Mammary epithelial cell (primary cell): ENCODE measurements around the gene CIZ1.

ENCODE experiments used
- EZH2 ChIP-seq: IDR thresholded peaks from 2 replicates; pipeline ENCODE4 v1.6.1; 2012; ENCODE audit warnings: low read length, inconsistent platforms, borderline replicate concordance
- TF ChIP-seq, protein P1 (sequence below), 2 donors: IDR thresholded peaks in 1 of 2; conservative IDR thresholded peaks in 1 of 2; 2 replicates each; pipeline ENCODE4 v1.5.1; 2011 to 2012; ENCODE audit warnings: inconsistent platforms in 2 of 2, low read length in 2 of 2, mild to moderate bottlenecking in 2 of 2, control low read depth in 1 of 2, low read depth in 1 of 2; ENCODE audit not compliant: insufficient read depth in 1 of 2; ENCODE audit errors: extremely low read depth in 1 of 2

DNA sequence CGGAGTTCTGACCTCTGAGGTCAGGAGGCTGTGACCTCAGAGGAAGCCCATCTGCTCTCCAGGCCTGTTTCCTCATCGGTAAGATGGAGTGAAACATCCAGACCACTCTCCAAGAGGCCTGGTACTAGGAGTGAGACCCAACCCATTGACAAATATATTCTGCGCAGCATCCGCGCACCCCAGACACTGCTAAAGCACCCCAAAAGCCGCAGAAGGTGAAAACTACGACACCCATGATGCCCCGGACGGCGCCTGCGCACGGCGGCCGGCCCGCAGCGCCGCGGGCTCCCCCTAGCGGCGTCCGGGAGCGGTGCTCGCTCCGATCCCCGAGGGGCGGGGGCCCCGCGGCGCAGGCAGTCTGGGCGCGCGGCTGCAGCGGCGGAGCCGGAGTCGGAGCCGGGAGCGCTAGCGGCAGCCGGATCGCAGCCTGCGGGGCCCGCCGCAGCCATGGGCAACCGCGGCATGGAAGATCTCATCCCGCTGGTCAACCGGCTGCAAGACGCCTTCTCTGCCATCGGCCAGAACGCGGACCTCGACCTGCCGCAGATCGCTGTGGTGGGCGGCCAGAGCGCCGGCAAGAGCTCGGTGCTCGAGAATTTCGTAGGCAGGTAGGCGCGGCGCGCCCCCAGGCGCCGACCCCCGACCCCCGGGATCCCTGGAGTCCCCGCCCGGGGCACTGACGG is 11.8 kb upstream of the CIZ1 start, which contains the start of gene DNM1:
- TF ChIP-seq, protein P1, sequence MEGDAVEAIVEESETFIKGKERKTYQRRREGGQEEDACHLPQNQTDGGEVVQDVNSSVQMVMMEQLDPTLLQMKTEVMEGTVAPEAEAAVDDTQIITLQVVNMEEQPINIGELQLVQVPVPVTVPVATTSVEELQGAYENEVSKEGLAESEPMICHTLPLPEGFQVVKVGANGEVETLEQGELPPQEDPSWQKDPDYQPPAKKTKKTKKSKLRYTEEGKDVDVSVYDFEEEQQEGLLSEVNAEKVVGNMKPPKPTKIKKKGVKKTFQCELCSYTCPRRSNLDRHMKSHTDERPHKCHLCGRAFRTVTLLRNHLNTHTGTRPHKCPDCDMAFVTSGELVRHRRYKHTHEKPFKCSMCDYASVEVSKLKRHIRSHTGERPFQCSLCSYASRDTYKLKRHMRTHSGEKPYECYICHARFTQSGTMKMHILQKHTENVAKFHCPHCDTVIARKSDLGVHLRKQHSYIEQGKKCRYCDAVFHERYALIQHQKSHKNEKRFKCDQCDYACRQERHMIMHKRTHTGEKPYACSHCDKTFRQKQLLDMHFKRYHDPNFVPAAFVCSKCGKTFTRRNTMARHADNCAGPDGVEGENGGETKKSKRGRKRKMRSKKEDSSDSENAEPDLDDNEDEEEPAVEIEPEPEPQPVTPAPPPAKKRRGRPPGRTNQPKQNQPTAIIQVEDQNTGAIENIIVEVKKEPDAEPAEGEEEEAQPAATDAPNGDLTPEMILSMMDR (conservative IDR thresholded peaks at IDR 0.05 in 1 of 2, IDR thresholded peaks at IDR 0.05 in 1 of 2; ENCODE audit: extremely low read depth in 1 of 2, insufficient read depth in 1 of 2, low read depth in 1 of 2, low read length in 2 of 2), result peak; percentile 62 to 64
- TF ChIP-seq EZH2, result no peak
